HepG2 (cell line): ENCODE data around the gene DDAH1. TPM values are rescaled to one million over a fixed set of nuclear protein-coding genes. Genes with fewer than 3 reads are reported as not detected.

ENCODE experiments used
- ATAC-seq: fragments of 200-7000 bp; cut with Tn5 transposase; 3 replicates; pipeline ENCODE4 v1.9.1; 2020; ENCODE audit warnings: mild to moderate bottlenecking, moderate library complexity
- BruUV-seq: library from RNA; stranded (reverse); fragments of 400-500 nt; replicated peaks from 2 replicates; lab custom pipeline; 2021; lab: Mats Ljungman, UMichigan
- CTCF ChIA-PET: fragments of 300-600 bp; formaldehyde crosslinking; extraction: SDS; loops from one replicate; lab custom pipeline; 2021; ENCODE audit warnings: low total read pairs, inconsistent platforms, low intra/inter-chr PET ratio; lab: Yijun Ruan, JAX
- POLR2A ChIA-PET: fragments of 350-600 bp; sonication (Branson Sonifier 250); formaldehyde crosslinking; loops from one replicate; lab custom pipeline; 2020; ENCODE audit warnings: antibody characterized with exemption, inconsistent platforms; lab: Yijun Ruan, JAX
- DNase-seq: peaks from one replicate; pipeline ENCODE4 v3.0.0-alpha.2; 2015; ENCODE audit warnings: low spot score
- FAIRE-seq: peaks from 3 replicates; lab custom pipeline; 2011; peaks lifted over from hg19 to GRCh38; lab: Jason Lieb, UNC
- H2AFZ ChIP-seq: one replicate; pipeline ENCODE4 v1.6.1; 2011; ENCODE audit warnings: low read length, inconsistent platforms
- H3K27ac ChIP-seq: fragments of 300-600 bp; 3 replicates; pipeline ENCODE4 v1.8.0; 2011; ENCODE audit warnings: mixed run types, mild to moderate bottlenecking, mixed read lengths, low read length, inconsistent platforms; ENCODE audit not compliant: insufficient read depth; ENCODE audit errors: extremely low read length
- H3K27me3 ChIP-seq, 2 experiments: fragments of 200-600 bp in 1 of 2; 2 replicates in 1 of 2; 3 replicates in 1 of 2; pipeline versions ENCODE4 v1.6.0 to v1.8.0; 2011; ENCODE audit warnings: low read length in 2 of 2, mild to moderate bottlenecking in 2 of 2, moderate library complexity in 2 of 2, inconsistent platforms in 1 of 2; ENCODE audit not compliant: insufficient read depth in 2 of 2, control insufficient read depth in 1 of 2
- H3K36me3 ChIP-seq, 2 experiments: fragments of 200-600 bp in 1 of 2; replicated peaks in 1 of 2; 2 replicates in 1 of 2; 3 replicates in 1 of 2; pipeline versions ENCODE4 v1.5.1 to v1.8.0; 2011; ENCODE audit warnings: low read length in 2 of 2, inconsistent platforms in 1 of 2; ENCODE audit not compliant: insufficient read depth in 2 of 2, control insufficient read depth in 1 of 2
- H3K4me1 ChIP-seq: 2 replicates; pipeline ENCODE4 v1.5.1; 2012; ENCODE audit warnings: low read length, inconsistent platforms; ENCODE audit not compliant: insufficient read depth
- H3K4me2 ChIP-seq: 2 replicates; pipeline ENCODE4 v1.6.0; 2011; ENCODE audit warnings: low read depth, low read length, inconsistent platforms
- H3K4me3 ChIP-seq, 3 experiments: fragments of 200-600 bp in 1 of 3; sonication (generic), shearing (Covaris generic) in 1 of 3; replicated peaks in 1 of 3; 2 replicates each; pipeline ENCODE4 v1.5.1; 2011 to 2016; ENCODE audit warnings: low read length in 3 of 3, inconsistent platforms in 2 of 3, low read depth in 2 of 3, mild to moderate bottlenecking in 2 of 3, control low read depth in 1 of 3, mixed read lengths in 1 of 3; ENCODE audit not compliant: insufficient read depth in 1 of 3
- H3K79me2 ChIP-seq: one replicate; pipeline ENCODE4 v1.6.1; 2011; ENCODE audit warnings: low read length, inconsistent platforms; ENCODE audit not compliant: insufficient read depth
- H3K9ac ChIP-seq: 2 replicates; pipeline ENCODE4 v1.6.0; 2011; ENCODE audit warnings: mild to moderate bottlenecking, low read depth, low read length, inconsistent platforms; ENCODE audit not compliant: insufficient read depth
- H3K9me3 ChIP-seq: 2 replicates; pipeline ENCODE4 v1.5.1; 2012; ENCODE audit warnings: mild to moderate bottlenecking, low read length
- H4K20me1 ChIP-seq: 2 replicates; pipeline ENCODE4 v1.6.0; 2011; ENCODE audit warnings: inconsistent platforms, mild to moderate bottlenecking, low read length, moderate library complexity; ENCODE audit not compliant: insufficient read depth
- BCL6 ChIP-seq: IDR thresholded peaks from 2 replicates; pipeline ENCODE4 v1.6.1; 2016; ENCODE audit warnings: missing genetic modification reagents, missing compliant biosample characterization
- GABPB1 ChIP-seq: IDR thresholded peaks from 2 replicates; pipeline ENCODE4 v1.6.1; 2016; ENCODE audit warnings: mild to moderate bottlenecking, missing genetic modification reagents, moderate library complexity, missing compliant biosample characterization
- HOXA9 ChIP-seq: sonication (generic); formaldehyde crosslinking; IDR thresholded peaks from 2 replicates; pipeline ENCODE4 v1.8.1; 2022; ENCODE audit warnings: missing genetic modification reagents, mild to moderate bottlenecking, moderate library complexity, borderline replicate concordance
- KIAA2018 ChIP-seq: sonication (generic); formaldehyde crosslinking; IDR thresholded peaks from 2 replicates; pipeline ENCODE4 v1.5.0; 2020; ENCODE audit warnings: mild to moderate bottlenecking, missing genetic modification reagents, borderline replicate concordance
- NFRKB ChIP-seq: fragments of 450-650 bp; IDR thresholded peaks from 2 replicates; pipeline ENCODE4 v1.6.1; 2017
- NR2F6 ChIP-seq, 2 experiments: IDR thresholded peaks; 2 replicates each; pipeline ENCODE4 v1.6.1; 2016; ENCODE audit warnings: antibody characterized with exemption in 1 of 2, mild to moderate bottlenecking in 1 of 2
- REPIN1 ChIP-seq: sonication (generic); formaldehyde crosslinking; IDR thresholded peaks from 2 replicates; pipeline ENCODE4 v1.8.0; 2022; ENCODE audit warnings: missing genetic modification reagents, low read depth, mild to moderate bottlenecking, borderline replicate concordance
- ZBTB10 ChIP-seq: sonication (generic); formaldehyde crosslinking; IDR thresholded peaks from 2 replicates; pipeline ENCODE4 v1.4.0; 2020; ENCODE audit warnings: missing genetic modification reagents, borderline replicate concordance
- ZKSCAN8 ChIP-seq: IDR thresholded peaks from 2 replicates; pipeline ENCODE4 v1.6.1; 2016; ENCODE audit warnings: borderline replicate concordance, missing genetic modification reagents, missing compliant biosample characterization
- WGBS: methylation state at CpG from one replicate; pipeline ENCODE4 v1.1.6; 2017; ENCODE audit warnings: low lambda C conversion rate; 5-methylcytosine and 5-hydroxymethylcytosine counted together
- in situ Hi-C: cut with HindIII; loops from 2 replicates; pipeline ENCODE4 v1.10.0; 2017; ENCODE audit warnings: low pct_unique_long_range_greater_than_20kb; ENCODE audit not compliant: extremely low pct_ligation_motif_present
- intact Hi-C: fragments of 100-400 bp; cut with micrococcal nuclease; formaldehyde crosslinking; loops from one replicate; pipeline ENCODE4 v1.10.0; 2022; ENCODE audit not compliant: unreplicated experiment
- polyA plus RNA-seq, 8 experiments: library from polyadenylated mRNA; depleted of rRNA in 3 of 8; stranded (reverse) in 7 of 8; unstranded in 1 of 8; fragments of >200 nt; fragmentation: Illumina TruSeq in 4 of 8; extraction: Trizol in 4 of 8; gene quantifications; 2 replicates each; pipeline versions ENCODE4 v1.2.1 to v1.2.3, GENCODE V29; 2011 to 2016; ENCODE audit warnings: low read depth in 4 of 8, missing spikeins in 1 of 8, mixed read lengths in 1 of 8; ENCODE audit not compliant: insufficient read depth in 1 of 8
- total RNA-seq, 5 experiments: library from RNA; depleted of rRNA; stranded (reverse); fragments of >200 nt; fragmentation: Illumina TruSeq; extraction: Trizol; gene quantifications; 2 replicates each; pipeline ENCODE4 v1.2.3, GENCODE V29; 2016; ENCODE audit warnings: low read depth in 1 of 5

The DDAH1 gene
- total and polyA plus RNA-seq, 2 of the 13 experiments (the other 11 are each of a cell fraction or from before 2014, with no cell fraction given), result 39.7 to 64.4 TPM

- 1% methylated on average over 11 of the region's 11 CpGs for WGBS
- Histone ChIP-seq H3K4me3 (peak overlapping the region; percentile 17 to 41 (median 38); a peak in 5 of 6 replicates), H3K27me3 (0 out of 5 replicates have a peak, but pooled peaks cover 0 to 4% of the 10 kb centered on the region in 2 experiments), H3K79me2 (no peaks in the 10 kb centered on the region), H4K20me1 (no peaks in the 10 kb centered on the region), H3K27ac (no peak overlapping the region), H3K4me2 (peak overlapping the region; percentile 69), H3K9ac (no peak overlapping the region), H3K4me1 (peaks cover 20% of the 10 kb centered on the region), H2AFZ (peak overlapping the region; percentile 44), H3K36me3 (no peaks in the 10 kb centered on the region), H3K9me3 (no peaks in the 10 kb centered on the region)
- peak; percentile 15 for FAIRE-seq
- BruUV-seq, result no TSS peak
- intact Hi-C loops, result no loop called here
- CTCF ChIA-PET, result no interaction called here
- POLR2A ChIA-PET, result interaction anchor here (2.1 kb wide), 1 partner anchor 22 kb away, joined by 8 read pairs; the partner anchor contains the start of gene BCL10
- in situ Hi-C loops, result no loop called here
- ATAC-seq, result peak; percentile 75
- DNase-seq, result peak; percentile 83
- no peak for TF ChIP-seq NFRKB
- TF ChIP-seq BCL6 (CRISPR knock-in tag), result peak; percentile 92
- no peak for TF ChIP-seq ZBTB10 (CRISPR knock-in tag)
- TF ChIP-seq KIAA2018, result no peak
- TF ChIP-seq REPIN1 (CRISPR knock-in tag), result no peak
- TF ChIP-seq NR2F6 (IDR thresholded peaks at IDR 0.05), result no peak
- 0 out of 2 replicates have a peak, but pooled peaks have one; percentile 7 for TF ChIP-seq NR2F6 (CRISPR knock-in tag; IDR thresholded peaks at IDR 0.05)
- no peak for TF ChIP-seq HOXA9 (CRISPR knock-in tag)
- no peak for TF ChIP-seq ZKSCAN8 (CRISPR knock-in tag)
- TF ChIP-seq GABPB1 (CRISPR knock-in tag), result no peak
Measured at GRCh38 chr1:85297855-85298629, 166.9 kb downstream of the DDAH1 start.
